Midbrain (tissue), 1 donor: Measurements from ENCODE around the gene LRRC73.
"Not testable (repeated sequence)": the region's sequence is repeated elsewhere in the genome, so short reads cannot be mapped to it uniquely, and the experiment has no call there.

Source experiments
- DNase-seq: peaks from one replicate; lab custom pipeline; 2025; lab: John Stamatoyannopoulos, UW

LRRC73 gene

DNA sequence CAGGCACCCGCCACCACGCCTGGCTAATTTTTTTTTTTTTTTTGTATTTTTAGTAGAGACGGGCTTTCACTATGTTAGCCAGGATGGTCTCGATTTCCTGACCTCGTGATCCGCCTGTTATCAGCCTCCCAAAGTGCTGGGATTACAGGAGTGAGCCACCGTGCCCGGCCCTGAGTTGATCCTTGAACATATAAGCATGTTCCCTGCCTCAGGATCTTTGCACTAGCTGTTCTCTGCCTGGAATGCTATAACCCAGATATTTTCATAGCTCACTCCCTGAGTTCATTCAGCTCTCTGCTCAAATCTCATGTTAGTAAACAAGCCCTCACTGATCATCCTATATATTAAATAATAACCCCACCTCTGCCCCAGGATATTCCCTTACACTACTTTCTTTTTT lies 45.8 kb downstream of the LRRC73 start:
- DNase-seq = no peak

DNA sequence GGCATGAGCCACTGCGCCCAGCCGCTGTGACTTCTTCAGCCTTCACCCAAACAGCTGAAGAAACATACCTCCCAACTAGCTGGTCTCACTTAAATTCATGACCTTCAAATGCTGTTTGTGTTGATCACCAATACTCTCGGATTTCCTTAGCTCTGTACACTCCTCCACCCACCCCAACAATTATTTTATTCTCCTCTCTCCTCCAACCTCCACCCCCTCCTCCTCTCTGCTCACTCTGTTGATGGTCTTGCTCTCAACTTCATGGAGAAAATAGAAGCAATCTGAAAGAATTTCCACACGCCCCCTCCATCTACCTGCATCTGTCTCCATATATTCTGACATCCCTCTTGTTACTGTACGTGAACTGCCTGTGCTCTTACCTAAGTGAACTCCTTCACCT lies 48.2 kb downstream of the LRRC73 start:
- DNase-seq = no peak

DNA sequence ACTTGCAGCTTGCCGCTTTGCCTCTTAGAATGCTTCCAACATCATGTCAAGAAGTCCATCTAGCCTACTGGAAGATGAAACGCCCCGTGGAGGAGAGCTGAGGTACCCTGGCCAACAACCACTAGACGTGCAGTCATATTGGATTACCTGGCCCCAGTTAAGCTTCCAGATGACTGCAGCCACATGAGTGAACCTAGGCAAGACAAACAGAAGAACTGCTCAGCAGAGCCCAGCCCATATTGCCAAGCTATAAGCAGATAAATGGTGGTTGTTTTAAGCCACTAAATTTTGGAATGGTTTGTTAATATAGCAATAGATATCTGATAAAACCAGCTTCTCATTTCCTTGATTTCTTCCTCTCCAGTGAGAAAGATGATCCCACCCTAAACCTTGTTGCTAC lies 50.1 kb downstream of the LRRC73 start:
- DNase-seq = no peak

DNA sequence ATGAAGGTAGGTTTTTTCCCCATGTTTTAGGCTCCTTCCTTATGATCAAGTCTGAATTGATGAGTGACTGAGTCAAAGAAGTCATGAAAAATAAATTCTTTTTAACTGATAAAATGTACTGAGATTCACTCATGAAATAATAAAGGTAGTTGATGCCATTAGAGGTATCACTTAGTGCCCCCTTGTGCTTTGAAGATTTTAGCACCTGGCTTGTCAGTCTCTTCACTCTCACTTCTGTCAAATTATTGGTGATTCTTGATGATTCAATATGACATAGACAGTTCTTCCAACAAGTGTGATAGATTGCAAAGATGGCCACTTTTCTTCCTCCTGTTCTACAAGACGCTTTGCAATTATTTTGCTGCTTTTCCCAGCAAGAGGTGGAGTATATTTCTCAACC lies 50.6 kb downstream of the LRRC73 start:
- no peak for DNase-seq

DNA sequence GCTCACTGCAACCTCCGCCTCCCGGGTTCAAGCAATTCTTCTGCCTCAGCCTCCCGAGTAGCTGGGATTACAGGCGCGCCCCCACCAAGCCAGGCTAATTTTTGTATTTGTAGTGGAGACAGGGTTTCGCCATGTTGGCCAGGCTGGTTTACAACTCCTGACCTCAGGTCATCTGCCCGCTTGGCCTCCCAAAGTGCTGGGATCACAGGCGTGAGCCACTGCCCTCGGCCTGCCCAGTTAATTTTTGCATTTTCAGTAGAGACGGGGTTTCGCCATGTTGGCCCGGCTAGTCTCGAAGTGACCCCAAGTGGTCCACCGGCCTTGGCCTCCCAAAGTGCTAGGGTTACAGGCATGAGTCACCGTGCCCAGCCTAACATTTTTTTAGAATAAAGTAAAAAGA lies 52.0 kb downstream of the LRRC73 start:
- DNase-seq = not testable (repeated sequence)

DNA sequence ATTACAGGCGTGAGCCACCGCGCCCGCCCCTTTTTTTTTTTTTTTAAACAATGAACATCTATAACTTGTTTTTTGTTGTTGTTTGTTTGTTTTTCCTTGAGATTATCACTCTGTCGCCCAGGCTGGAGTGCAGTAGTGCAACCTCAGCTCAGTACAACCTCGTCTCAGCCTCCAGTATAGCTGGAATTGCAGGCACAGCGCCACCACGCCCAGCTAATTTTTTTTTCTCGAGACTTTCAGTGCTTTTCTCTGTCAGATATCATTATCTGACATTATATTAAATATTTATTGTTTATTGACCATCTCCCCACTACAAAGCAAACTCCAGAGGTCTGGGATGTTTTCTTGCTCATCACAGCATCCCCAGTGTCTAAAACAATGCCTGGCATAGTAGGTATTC lies 52.5 kb downstream of the LRRC73 start:
- no peak for DNase-seq
